HG03097 (cell line): ENCODE results near the gene SRD5A1.
"Not testable (repeated sequence)": the region's sequence is repeated elsewhere in the genome, so short reads cannot be mapped to it uniquely, and the experiment has no call there.

Source experiments
- ATAC-seq: cut with Tn5 transposase; IDR thresholded peaks from one replicate; pipeline ENCODE4 v1.9.1; 2021; ENCODE audit not compliant: unreplicated experiment, low FRiP score

Gene SRD5A1

GRCh38 chr5:6638236-6638635 lies 5.0 kb downstream of the SRD5A1 start:
- no peak for ATAC-seq

GRCh38 chr5:6642655-6643054 lies 9.4 kb downstream of the SRD5A1 start:
- no peak for ATAC-seq

- no peak for ATAC-seq
These were observed 11.6 kb downstream of the SRD5A1 start for GRCh38 chr5:6644794-6645241.

GRCh38 chr5:6645571-6646362 lies 12.5 kb downstream of the SRD5A1 start:
- not testable (repeated sequence) for ATAC-seq

GRCh38 chr5:6649186-6649585 lies 15.9 kb downstream of the SRD5A1 start:
- ATAC-seq = no peak

- no peak for ATAC-seq
These were observed 16.4 kb downstream of the SRD5A1 start for GRCh38 chr5:6649681-6650080.

GRCh38 chr5:6652025-6652424 lies 18.8 kb downstream of the SRD5A1 start:
- ATAC-seq = peak; percentile 97

GRCh38 chr5:6655432-6655831 lies 22.2 kb downstream of the SRD5A1 start:
- ATAC-seq = no peak

GRCh38 chr5:6656680-6657079 lies 23.4 kb downstream of the SRD5A1 start:
- no peak for ATAC-seq

- peak; percentile 73 for ATAC-seq
These were observed 26.9 kb downstream of the SRD5A1 start for GRCh38 chr5:6659941-6660684.

GRCh38 chr5:6660688-6661087 lies 27.4 kb downstream of the SRD5A1 start:
- peak; percentile 34 for ATAC-seq

- no peak for ATAC-seq
These were observed 33.5 kb downstream of the SRD5A1 start for GRCh38 chr5:6666762-6667161.

- ATAC-seq = no peak
These were observed 34.4 kb downstream of the SRD5A1 start for GRCh38 chr5:6667648-6668047.

GRCh38 chr5:6668717-6669116 lies 35.5 kb downstream of the SRD5A1 start:
- not testable (repeated sequence) for ATAC-seq

GRCh38 chr5:6673031-6673430 lies 39.8 kb downstream of the SRD5A1 start:
- ATAC-seq = no peak

- ATAC-seq = no peak
These were observed 40.7 kb downstream of the SRD5A1 start for GRCh38 chr5:6673963-6674362.

GRCh38 chr5:6674421-6674820 lies 41.2 kb downstream of the SRD5A1 start:
- no peak for ATAC-seq

GRCh38 chr5:6674886-6675285 lies 41.6 kb downstream of the SRD5A1 start:
- ATAC-seq = no peak

GRCh38 chr5:6675784-6676491 lies 42.7 kb downstream of the SRD5A1 start:
- no peak for ATAC-seq

- ATAC-seq = no peak
These were observed 43.5 kb downstream of the SRD5A1 start for GRCh38 chr5:6676702-6677101.

GRCh38 chr5:6678385-6678784 lies 45.1 kb downstream of the SRD5A1 start:
- ATAC-seq = no peak
